ENCODE data around the gene ZNF732.
"Not testable (repeated sequence)": the region's sequence is repeated elsewhere in the genome, so short reads cannot be mapped to it uniquely, and the experiment has no call there.

The ZNF732 gene

DNA sequence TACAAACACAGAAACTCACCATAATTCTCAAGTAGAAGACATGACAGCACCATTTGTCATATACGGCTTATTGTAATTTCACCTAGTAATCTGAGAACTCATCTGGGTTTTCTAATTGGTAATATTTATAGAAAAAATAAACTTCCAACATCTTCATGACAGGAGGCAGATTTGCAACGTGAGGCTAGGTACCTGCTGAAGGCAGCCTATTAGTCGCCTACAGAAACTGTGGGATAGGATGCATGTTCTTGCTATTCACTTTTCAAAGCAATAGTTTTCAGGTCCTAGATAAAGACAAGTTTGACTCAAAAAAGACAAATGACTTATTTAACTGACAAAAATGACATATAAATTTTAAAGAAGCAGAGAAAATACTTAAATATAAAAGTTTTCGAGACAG, 2.9 kb downstream of the ZNF732 start:
- H3K4me3 ChIP-seq (ENCODE audit: low read length), result no peak overlapping the region
- TF ChIP-seq ZNF274 (IDR thresholded peaks at IDR 0.05; ENCODE audit: low read depth, low read length), result no peak

DNA sequence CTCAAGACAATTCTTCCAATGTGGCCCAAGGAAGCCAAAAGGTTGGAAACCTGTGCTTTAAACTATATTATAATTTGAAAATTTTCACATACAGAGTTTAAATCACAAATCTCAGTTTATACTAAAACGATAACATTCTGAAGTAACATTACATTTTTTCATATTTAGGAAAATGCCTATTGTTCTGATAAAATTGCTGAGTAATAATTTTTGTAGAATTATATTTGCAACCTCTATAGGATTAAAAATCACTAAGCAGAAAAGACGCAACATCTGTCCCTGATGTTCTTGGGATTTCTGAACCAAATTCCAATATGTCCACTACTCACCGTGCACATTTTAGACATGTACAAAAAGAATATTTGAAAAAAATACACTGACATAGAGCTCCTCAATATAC, 10.5 kb downstream of the ZNF732 start:
- no peak overlapping the region for H3K4me3 ChIP-seq (ENCODE audit: low read length)
- TF ChIP-seq ZNF274 (IDR thresholded peaks at IDR 0.05; ENCODE audit: low read depth, low read length), result no peak

DNA sequence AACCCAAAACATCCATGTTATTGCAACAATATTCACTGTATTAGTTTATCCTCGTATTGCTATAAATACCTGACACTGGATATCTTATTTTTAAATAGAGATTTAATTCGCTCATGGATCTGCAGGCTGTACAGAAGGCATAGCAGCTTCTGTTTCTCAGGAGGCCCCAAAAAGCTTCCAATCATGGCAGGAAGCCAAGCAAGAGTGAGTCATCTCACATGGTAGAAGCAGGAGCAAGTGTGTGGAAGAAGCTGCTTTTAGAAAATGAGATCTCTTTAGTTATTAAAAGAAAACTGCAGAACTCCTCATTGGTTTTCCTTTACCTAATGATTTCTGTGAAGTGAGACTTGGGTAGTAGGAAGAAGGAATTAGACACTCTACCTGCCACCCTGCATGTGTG, 16.4 kb downstream of the ZNF732 start:
- no peak for TF ChIP-seq ZNF274 (IDR thresholded peaks at IDR 0.05; ENCODE audit: low read depth, low read length)
- H3K4me3 ChIP-seq (ENCODE audit: low read length), result no peak overlapping the region

DNA sequence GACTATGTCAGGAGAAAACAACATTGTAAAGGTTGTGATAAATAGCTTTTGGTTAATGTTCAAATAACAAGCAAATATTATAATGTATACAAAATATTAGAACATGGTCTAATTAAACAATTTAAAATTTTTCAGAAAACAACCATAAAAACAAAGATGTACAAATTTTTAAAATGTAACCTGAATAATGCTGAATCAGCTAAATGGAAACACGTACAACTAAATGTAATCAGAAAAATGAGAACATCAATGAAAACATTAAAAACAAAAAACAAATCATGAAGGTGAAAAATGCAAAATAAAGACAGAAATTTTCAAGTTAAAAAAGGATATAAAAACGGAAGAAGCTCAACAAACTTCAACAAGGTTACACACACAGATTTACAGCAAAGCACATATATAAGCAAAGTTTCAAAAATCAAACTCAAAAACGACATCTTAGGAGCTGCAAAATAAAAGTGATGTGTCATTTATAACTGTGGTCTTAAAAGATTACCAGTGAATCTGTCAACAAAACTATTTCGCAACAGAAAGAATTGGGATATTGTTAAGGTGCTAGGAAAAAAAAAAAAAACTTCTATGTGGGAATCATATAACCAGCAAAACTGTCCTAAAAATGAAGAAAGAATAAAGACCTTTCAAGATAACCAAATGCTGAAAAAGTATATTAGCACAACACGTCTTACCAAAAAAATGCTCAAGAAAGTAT, 31.8 kb downstream of the ZNF732 start:
- no peak for TF ChIP-seq ZNF274 (IDR thresholded peaks at IDR 0.05; ENCODE audit: low read depth, low read length)
- H3K4me3 ChIP-seq (ENCODE audit: low read length), result no peak overlapping the region

DNA sequence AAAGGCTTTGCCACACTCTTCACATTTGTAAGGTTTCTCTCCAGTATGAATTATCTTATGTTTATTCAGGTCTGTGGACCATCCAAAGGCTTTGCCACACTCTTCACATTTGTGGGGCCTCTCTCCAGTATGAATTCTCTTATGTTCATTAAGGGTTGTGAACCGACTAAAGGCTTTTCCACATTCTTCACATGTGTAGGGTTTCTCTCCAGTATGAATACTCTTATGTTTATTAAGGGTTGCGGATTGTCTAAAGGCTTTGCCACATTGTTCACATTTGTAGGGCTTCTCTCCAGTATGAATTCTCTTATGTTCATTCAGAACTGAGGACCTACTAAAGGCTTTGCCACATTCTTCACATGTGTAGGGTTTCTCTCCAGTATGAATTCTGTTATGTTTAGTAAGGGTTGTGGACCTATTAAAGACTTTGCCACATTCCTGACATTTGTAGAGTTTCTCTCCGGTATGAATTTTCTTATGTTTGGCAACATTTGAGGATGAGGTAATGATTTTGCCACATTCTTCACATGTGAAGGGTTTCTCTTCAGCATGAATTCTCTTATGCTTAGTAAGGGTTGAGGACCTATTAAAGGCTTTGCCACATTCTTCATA, 33.7 kb downstream of the ZNF732 start:
- TF ChIP-seq ZNF274 (IDR thresholded peaks at IDR 0.05; ENCODE audit: low read depth, low read length), result peak; percentile 89
- no peak overlapping the region for H3K4me3 ChIP-seq (ENCODE audit: low read length)

DNA sequence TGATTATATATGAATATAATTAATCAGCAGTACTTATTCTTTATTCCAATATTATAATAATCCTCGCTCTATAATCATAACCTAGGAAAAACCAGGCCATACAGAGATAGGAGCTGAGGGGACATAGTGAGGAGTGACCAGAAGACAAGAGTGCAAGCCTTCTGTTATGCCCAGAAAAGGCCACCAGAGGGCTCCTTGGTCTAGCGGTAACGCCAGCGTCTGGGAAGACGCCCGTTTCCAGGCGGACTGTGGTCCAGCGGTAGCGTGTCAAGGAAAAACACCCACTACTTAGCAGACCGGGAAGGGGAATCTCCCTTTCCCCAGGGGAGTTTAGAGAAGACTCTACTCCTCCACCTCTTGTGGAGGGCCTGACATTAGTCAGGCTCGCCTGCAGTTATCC, 46.0 kb downstream of the ZNF732 start:
- H3K4me3 ChIP-seq (ENCODE audit: low read length), result not testable (repeated sequence)

DNA sequence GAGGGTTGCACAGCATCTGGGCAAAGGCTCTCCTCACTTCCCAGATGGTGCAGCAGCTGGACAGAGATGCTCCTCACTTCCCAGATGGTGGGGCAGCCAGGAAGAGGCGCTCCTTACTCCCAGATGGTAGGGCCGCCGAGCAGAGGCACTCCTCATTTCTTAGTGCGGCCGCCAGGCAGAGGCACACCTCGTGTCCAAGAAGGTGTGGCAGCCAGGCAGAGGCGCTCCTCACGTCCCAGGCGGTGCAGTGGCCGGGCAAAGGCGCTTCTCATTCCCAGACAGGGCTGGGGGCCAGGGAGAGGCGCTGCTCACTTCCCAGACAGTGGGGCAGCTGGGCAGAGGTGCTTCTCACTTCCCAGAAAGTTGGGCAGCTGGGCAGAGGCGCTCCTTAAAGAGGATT, 48.8 kb downstream of the ZNF732 start:
- TF ChIP-seq ZNF274 (IDR thresholded peaks at IDR 0.05; ENCODE audit: low read depth, low read length), result no peak
- H3K4me3 ChIP-seq (ENCODE audit: low read length), result no peak overlapping the region

DNA sequence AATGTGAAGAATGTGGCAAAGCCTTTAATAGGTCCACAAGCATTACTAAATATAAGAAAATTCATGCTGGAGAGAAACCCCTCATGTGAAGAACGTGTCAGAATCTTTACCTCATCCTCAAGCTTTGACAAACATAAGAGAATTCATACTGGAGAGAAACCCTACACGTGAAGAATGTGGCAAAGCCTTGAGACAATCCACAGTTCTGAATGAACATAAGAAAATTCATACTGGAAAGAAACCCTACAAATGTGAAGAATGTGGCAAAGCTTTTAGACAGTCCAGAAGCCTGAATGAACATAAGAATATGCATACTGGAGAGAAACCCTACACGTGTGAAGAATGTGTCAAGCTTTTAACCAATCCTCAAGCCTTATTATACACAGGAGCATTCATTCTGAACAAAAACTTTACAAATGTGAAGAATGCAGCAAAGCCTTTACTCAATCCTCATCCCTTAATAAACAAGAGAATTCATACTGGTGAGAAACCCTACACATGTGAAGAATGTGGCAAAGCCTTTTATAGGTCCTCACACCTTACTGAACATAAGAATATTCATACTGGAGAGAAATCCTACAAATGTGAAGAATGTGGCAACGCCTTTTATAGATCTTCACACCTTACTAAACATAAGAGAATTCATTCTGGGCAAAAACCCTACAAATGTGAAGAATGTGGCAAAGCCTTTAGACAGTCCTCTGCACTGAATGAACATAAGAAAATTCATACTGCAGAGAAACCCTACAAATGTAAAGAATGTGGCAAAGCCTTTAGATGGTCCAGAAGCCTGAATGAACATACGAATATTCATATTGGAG, 51.1 kb downstream of the ZNF732 start:
- no peak overlapping the region for H3K4me3 ChIP-seq (ENCODE audit: low read length)
- peak; percentile 54 for TF ChIP-seq ZNF274 (IDR thresholded peaks at IDR 0.05; ENCODE audit: low read depth, low read length)

DNA sequence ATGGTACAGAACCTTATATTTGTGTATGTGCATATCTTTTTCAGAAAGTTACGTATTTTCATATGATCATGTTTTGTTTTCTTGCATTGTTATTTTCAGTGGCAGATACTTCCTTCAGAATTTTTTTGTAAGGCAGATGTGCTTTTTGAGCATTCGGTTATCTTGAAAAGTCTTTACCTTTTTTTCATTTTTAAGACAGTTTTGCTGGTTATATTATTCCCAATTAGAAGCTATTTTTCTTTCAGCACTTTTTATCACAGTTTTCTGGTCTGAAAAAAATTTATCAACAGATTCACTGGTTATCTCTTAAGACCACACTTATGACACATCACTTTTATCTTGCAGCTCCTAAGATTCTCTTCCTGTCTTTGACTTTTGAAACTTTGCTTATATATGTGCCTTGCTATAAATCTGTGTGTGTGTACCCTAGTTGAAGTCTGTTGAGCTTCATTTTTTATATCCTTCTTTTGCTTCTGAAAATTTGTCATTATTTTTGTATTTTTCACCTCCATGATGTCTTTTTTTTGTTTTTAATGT, 53.1 kb downstream of the ZNF732 start:
- TF ChIP-seq ZNF274 (IDR thresholded peaks at IDR 0.05; ENCODE audit: low read depth, low read length), result no peak
- no peak overlapping the region for H3K4me3 ChIP-seq (ENCODE audit: low read length)

DNA sequence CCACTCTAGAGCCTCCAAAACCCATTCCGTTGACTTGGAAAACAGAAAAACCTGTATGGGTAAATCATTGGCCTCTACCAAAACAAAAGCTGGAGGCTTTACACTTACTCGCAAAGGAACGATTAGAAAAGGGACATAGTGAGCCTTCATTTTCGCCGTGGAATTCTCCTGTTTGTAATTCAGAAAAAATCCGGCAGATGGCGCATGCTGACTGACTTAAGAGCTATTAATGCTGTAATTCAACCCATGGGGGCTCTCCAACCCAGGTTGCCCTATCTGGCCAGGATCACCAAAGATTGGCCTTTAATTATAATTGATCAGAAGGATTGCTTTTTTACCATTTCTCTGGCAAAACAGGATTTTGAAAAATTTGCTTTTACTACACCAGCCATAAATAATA, 60.8 kb downstream of the ZNF732 start:
- no peak overlapping the region for H3K4me3 ChIP-seq (ENCODE audit: low read length)

DNA sequence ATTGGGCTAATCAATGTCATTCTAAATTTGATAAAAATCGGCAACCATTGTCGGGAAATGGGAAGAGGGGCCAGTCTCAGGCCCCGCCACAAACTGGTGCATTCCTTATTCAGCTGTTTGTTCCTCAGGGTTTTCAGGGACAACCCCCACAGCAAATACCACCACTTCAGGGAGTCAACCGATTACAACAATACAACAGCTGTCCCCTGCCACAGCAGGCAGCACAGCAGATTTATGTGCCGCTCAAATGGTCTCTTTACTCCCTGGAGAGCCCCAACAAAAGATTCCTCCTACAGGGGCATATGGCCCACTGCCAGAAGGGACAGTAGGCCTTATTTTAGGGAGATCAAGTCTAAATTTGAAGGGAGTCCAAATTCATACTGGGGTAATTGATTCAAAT, 61.8 kb downstream of the ZNF732 start:
- H3K4me3 ChIP-seq (ENCODE audit: low read length), result no peak overlapping the region
- no peak for TF ChIP-seq ZNF274 (IDR thresholded peaks at IDR 0.05; ENCODE audit: low read depth, low read length)

More for the DNA sequence above, 60.8 kb downstream of the ZNF732 start:
- no peak for TF ChIP-seq ZNF274 (IDR thresholded peaks at IDR 0.05; ENCODE audit: low read depth, low read length)

DNA sequence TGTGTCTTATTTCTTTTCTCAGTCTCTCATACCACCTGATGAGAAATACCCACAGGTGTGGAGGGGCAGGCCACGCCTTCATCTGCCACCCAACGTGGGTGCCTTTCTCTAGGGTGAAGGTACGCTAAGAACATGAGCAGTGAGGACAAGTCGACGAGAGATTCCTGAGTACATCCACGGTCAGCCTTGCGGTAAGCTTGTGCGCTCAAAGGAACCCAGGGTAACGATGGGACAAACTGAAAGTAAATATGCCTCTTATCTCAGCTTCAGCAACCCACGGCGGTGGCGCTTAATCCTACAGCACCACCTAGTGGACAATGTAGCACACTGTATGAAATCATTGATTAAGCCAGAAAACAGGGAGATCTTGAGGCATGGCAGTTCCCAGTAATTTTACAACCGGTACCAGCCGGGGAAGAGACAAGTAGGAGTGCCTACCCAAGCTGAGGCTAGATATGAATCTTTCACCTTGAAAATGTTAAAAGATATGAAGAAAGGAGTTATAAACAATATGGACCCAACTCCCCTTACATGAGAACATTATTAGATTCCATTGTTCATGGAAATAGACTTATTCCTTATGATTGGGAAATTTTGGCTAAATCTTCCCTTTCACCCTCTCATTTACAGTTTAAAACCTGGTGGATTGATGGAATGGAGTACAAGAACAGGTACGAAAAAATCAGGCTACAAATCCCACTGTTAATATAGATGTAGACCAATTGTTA, 63.0 kb downstream of the ZNF732 start:
- TF ChIP-seq ZNF274 (IDR thresholded peaks at IDR 0.05; ENCODE audit: low read depth, low read length), result no peak
- H3K4me3 ChIP-seq (ENCODE audit: low read length), result no peak overlapping the region

DNA sequence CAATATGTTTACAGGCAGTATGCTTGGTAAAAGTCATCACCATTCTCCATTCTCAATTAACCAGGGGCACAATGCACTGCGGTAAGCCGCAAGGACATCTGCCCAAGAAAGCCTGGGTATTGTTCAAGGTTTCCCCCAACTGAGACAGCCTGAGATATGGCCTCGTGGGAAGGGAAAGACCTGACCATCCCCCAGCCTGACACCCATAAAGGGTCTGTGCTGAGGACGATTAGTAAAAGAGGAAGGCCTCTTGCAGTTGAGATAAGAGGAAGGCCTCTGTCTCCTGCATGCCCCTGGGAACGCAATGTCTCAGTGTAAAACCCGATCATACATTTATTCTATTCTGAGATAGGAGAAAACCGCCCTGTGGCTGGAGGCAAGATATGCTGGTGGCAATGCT, 63.9 kb downstream of the ZNF732 start:
- H3K4me3 ChIP-seq (ENCODE audit: low read length), result not testable (repeated sequence)

DNA sequence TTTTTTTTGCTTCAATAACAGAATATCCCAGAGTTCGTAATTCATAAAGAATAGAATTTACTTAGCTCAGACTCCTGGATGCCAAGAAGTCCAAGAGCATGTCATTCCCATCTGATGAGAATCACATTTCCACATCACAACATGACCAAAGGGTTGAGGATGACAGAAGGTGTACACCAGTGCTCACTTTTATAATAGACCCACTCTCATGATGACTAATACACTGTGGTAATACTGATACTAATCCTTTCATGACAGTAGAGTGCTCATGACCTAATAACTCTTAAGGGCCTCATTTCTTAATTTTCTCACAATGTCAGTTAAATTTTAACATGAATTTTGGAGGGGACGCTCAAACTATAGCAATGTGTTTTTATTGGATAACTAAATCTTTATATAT, 69.2 kb downstream of the ZNF732 start:
- no peak overlapping the region for H3K4me3 ChIP-seq (ENCODE audit: low read length)
- no peak for TF ChIP-seq ZNF274 (IDR thresholded peaks at IDR 0.05; ENCODE audit: low read depth, low read length)

Measured in GM08714 (cell line).